ENCODE measurements around the gene CIC. TPM values are rescaled to one million over a fixed set of nuclear protein-coding genes. Genes with fewer than 3 reads are reported as not detected.

Gene CIC
- total and polyA plus RNA-seq, 9 of the 15 experiments (the other 6 are each of a cell fraction or from before 2014, with no cell fraction given): 0.07 to 44.7 (median 8.6) TPM

DNA sequence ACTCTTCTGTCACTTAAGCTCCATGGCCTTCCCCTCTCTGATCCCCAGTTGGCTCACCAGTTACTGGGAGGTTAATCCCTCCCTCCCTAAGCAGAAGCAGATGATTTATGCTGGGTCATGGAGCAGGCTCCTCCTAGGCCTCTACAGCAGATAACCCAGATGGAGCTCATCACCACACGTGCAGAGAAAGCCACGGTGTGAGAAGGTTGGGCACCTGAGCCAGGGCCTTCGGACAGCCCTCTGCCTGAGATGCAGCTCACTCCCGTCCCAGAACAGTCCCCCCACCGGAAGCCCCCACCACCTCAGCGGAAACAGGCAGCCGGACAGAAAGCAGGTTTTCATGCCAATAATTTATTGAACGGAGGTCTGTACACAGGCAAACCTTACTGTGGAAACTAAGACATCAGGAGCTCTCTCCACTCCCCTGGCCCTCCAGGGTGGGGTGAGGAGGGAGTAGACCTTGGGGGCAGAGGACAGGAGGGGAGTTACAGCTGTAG is 39.1 kb upstream of the CIC start (continued):
- TF ChIP-seq E2F1 (CRISPR knock-in tag; IDR thresholded peaks at IDR 0.05) (no peak), NELFE (IDR thresholded peaks at IDR 0.05; ENCODE audit: insufficient read depth, insufficient read length) (no peak), ZNF239 (CRISPR knock-in tag; IDR thresholded peaks at IDR 0.05) (no peak), POLR2AphosphoS5 (IDR thresholded peaks at IDR 0.05; ENCODE audit: control insufficient read depth, insufficient read depth, low read depth, low read length) (no peak), NR2F6 (CRISPR knock-in tag; IDR thresholded peaks at IDR 0.05) (no peak), MEIS2 (IDR thresholded peaks at IDR 0.05; ENCODE audit: partially characterized antibody) (peak; percentile 97), BRF2 (IDR thresholded peaks at IDR 0.05; ENCODE audit: borderline replicate concordance, insufficient read depth, insufficient read length) (no peak), POLR2B (IDR thresholded peaks at IDR 0.05; ENCODE audit: low read depth, partially characterized antibody) (peak; percentile 37), U2AF1 (optimal IDR thresholded peaks at IDR 0.05; ENCODE audit: low read depth, low read length) (no peak), RBM22 (IDR thresholded peaks at IDR 0.05; ENCODE audit: low read depth, low read length, poor library complexity, severe bottlenecking) (no peak), ZSCAN29 (IDR thresholded peaks at IDR 0.05) (no peak), ZNF140 (CRISPR knock-in tag; IDR thresholded peaks at IDR 0.05) (no peak), SIN3B (IDR thresholded peaks at IDR 0.05; ENCODE audit: low read depth) (no peak), TCFL5 (CRISPR knock-in tag; conservative IDR thresholded peaks at IDR 0.05) (no peak), SPI1 (IDR thresholded peaks at IDR 0.05; ENCODE audit: borderline replicate concordance, low read depth, low read length) (0 out of 2 replicates have a peak, but pooled peaks have one; percentile 36), TEAD2 (tag; IDR thresholded peaks at IDR 0.05) (no peak), PBX2 (CRISPR knock-in tag; IDR thresholded peaks at IDR 0.05; ENCODE audit: low read depth) (peak; percentile 59), PBX2 (tag; conservative IDR thresholded peaks at IDR 0.05; ENCODE audit: low read depth) (peak; percentile 92), ZNF282 (CRISPR knock-in tag; IDR thresholded peaks at IDR 0.05) (no peak), DNMT1 (IDR thresholded peaks at IDR 0.05) (no peak)
- TF ChIP-seq, protein P1, sequence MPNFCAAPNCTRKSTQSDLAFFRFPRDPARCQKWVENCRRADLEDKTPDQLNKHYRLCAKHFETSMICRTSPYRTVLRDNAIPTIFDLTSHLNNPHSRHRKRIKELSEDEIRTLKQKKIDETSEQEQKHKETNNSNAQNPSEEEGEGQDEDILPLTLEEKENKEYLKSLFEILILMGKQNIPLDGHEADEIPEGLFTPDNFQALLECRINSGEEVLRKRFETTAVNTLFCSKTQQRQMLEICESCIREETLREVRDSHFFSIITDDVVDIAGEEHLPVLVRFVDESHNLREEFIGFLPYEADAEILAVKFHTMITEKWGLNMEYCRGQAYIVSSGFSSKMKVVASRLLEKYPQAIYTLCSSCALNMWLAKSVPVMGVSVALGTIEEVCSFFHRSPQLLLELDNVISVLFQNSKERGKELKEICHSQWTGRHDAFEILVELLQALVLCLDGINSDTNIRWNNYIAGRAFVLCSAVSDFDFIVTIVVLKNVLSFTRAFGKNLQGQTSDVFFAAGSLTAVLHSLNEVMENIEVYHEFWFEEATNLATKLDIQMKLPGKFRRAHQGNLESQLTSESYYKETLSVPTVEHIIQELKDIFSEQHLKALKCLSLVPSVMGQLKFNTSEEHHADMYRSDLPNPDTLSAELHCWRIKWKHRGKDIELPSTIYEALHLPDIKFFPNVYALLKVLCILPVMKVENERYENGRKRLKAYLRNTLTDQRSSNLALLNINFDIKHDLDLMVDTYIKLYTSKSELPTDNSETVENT (CRISPR knock-in tag; IDR thresholded peaks at IDR 0.05): no peak
- TF ChIP-seq, protein P2, sequence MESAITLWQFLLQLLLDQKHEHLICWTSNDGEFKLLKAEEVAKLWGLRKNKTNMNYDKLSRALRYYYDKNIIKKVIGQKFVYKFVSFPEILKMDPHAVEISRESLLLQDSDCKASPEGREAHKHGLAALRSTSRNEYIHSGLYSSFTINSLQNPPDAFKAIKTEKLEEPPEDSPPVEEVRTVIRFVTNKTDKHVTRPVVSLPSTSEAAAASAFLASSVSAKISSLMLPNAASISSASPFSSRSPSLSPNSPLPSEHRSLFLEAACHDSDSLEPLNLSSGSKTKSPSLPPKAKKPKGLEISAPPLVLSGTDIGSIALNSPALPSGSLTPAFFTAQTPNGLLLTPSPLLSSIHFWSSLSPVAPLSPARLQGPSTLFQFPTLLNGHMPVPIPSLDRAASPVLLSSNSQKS (CRISPR knock-in tag; IDR thresholded peaks at IDR 0.05): no peak
